ENCODE data around the gene DICER1.

Gene DICER1

DNA sequence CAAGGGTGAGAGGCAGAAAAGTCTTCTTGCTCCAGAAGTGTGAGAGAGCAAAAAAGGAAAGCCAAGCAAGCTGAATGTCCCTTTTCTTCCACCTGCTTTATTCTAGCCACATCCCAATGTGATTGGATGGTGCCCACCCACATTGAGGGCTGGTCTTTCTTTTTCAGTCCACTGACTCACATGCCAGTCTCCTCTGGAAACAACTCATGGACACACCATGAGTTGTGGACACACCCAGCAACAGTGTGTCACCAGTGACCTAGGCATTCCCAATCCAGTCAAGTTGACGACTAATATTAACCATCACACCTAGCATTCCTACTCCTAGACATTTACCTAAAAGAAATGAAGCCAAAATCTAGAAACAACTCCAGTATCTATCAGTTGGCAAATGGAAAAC, 7.2 kb upstream of the DICER1 start:
- TF ChIP-seq, protein P1, sequence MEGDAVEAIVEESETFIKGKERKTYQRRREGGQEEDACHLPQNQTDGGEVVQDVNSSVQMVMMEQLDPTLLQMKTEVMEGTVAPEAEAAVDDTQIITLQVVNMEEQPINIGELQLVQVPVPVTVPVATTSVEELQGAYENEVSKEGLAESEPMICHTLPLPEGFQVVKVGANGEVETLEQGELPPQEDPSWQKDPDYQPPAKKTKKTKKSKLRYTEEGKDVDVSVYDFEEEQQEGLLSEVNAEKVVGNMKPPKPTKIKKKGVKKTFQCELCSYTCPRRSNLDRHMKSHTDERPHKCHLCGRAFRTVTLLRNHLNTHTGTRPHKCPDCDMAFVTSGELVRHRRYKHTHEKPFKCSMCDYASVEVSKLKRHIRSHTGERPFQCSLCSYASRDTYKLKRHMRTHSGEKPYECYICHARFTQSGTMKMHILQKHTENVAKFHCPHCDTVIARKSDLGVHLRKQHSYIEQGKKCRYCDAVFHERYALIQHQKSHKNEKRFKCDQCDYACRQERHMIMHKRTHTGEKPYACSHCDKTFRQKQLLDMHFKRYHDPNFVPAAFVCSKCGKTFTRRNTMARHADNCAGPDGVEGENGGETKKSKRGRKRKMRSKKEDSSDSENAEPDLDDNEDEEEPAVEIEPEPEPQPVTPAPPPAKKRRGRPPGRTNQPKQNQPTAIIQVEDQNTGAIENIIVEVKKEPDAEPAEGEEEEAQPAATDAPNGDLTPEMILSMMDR (IDR thresholded peaks at IDR 0.05; ENCODE audit: low read depth, low read length, poor library complexity, severe bottlenecking) = no peak
- TF ChIP-seq EZH2phosphoT487 (IDR thresholded peaks at IDR 0.05; ENCODE audit: borderline replicate concordance, low read length) = no peak
- no peaks in the 10 kb centered on the region for H4K20me1 ChIP-seq (ENCODE audit: control insufficient read depth, insufficient read depth, low read depth, low read length)
- no peaks in the 10 kb centered on the region for H3K27me3 ChIP-seq (ENCODE audit: control insufficient read depth, low read length)
- H3K27ac ChIP-seq (ENCODE audit: low read depth, low read length) = no peak overlapping the region
- no peaks in the 10 kb centered on the region for H3K9me2 ChIP-seq (replicated peaks; ENCODE audit: control insufficient read depth, low read length)
- no peak overlapping the region for H3K4me3 ChIP-seq (ENCODE audit: low read length)
- H3K4me2 ChIP-seq (ENCODE audit: low read length) = no peak overlapping the region
- H3K4me1 ChIP-seq (ENCODE audit: control insufficient read depth, low read length) = no peaks in the 10 kb centered on the region
- no peaks in the 10 kb centered on the region for H3K9me3 ChIP-seq (ENCODE audit: control insufficient read depth, insufficient read depth, low read length)
- no peaks in the 10 kb centered on the region; the same call in 1 of the 2 replicates for H3F3A ChIP-seq (ENCODE audit: control insufficient read depth, insufficient read depth)
- H3K79me2 ChIP-seq (ENCODE audit: control insufficient read depth, low read length) = no peaks in the 10 kb centered on the region
- no peaks in the 10 kb centered on the region for H3K36me3 ChIP-seq (ENCODE audit: control insufficient read depth, low read length)

DNA sequence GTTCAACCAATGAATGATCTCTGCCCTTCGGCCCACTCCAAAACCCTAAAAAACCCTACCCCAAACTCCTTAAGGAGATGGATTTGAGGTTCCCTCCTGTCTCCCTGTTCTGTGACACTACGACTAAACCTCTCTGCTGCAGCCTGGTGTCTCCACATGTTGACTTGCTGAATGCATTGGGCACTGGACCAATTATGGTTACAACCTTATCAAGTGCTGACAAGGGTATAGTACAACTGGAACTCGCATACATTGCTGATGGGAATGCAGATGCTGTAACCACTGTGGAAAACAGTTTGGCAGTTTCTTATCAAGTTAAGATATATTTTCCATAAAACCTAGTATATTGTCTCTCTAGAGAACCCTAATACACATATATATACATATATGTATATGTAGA, 6.3 kb upstream of the DICER1 start:
- H3K4me3 ChIP-seq (ENCODE audit: low read length) = no peak overlapping the region
- H3K4me1 ChIP-seq (ENCODE audit: control insufficient read depth, low read length) = peaks cover 2% of the 10 kb centered on the region
- TF ChIP-seq, protein P1 (IDR thresholded peaks at IDR 0.05; ENCODE audit: low read depth, low read length, poor library complexity, severe bottlenecking) = no peak
- H3K79me2 ChIP-seq (ENCODE audit: control insufficient read depth, low read length) = no peaks in the 10 kb centered on the region
- no peaks in the 10 kb centered on the region for H3K27me3 ChIP-seq (ENCODE audit: control insufficient read depth, low read length)
- H3K4me2 ChIP-seq (ENCODE audit: low read length) = no peak overlapping the region
- no peaks in the 10 kb centered on the region for H4K20me1 ChIP-seq (ENCODE audit: control insufficient read depth, insufficient read depth, low read depth, low read length)
- no peaks in the 10 kb centered on the region; the same call in 1 of the 2 replicates for H3F3A ChIP-seq (ENCODE audit: control insufficient read depth, insufficient read depth)
- no peak overlapping the region for H3K27ac ChIP-seq (ENCODE audit: low read depth, low read length)
- no peaks in the 10 kb centered on the region for H3K9me3 ChIP-seq (ENCODE audit: control insufficient read depth, insufficient read depth, low read length)
- no peaks in the 10 kb centered on the region for H3K9me2 ChIP-seq (replicated peaks; ENCODE audit: control insufficient read depth, low read length)
- no peaks in the 10 kb centered on the region for H3K36me3 ChIP-seq (ENCODE audit: control insufficient read depth, low read length)

DNA sequence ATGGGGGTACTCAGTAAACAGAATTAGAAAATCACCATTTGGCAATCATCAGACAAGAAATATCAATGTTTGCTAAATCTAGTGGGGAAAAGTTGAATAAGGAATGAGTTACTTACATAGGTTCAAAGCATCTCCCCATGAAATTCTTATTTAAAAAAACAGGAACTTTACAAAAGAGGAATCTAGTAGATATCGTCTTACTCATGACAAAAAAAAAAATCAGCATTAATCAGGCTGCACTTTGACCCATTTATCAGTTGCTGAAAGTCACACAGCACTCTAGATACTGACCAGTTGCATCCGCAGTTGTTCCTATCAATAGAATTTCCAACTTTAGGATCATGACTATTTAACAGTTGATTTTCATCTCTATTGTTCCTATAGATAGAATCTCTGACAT, 5.8 kb upstream of the DICER1 start:
- TF ChIP-seq, protein P1 (IDR thresholded peaks at IDR 0.05; ENCODE audit: low read depth, low read length, poor library complexity, severe bottlenecking) = no peak
- no peak for TF ChIP-seq EZH2phosphoT487 (IDR thresholded peaks at IDR 0.05; ENCODE audit: borderline replicate concordance, low read length)
- no peaks in the 10 kb centered on the region for H3K27me3 ChIP-seq (ENCODE audit: control insufficient read depth, low read length)
- H4K20me1 ChIP-seq (ENCODE audit: control insufficient read depth, insufficient read depth, low read depth, low read length) = no peaks in the 10 kb centered on the region
- no peaks in the 10 kb centered on the region for H3K9me3 ChIP-seq (ENCODE audit: control insufficient read depth, insufficient read depth, low read length)
- no peaks in the 10 kb centered on the region for H3K9me2 ChIP-seq (replicated peaks; ENCODE audit: control insufficient read depth, low read length)
- H3K4me3 ChIP-seq (ENCODE audit: low read length) = no peak overlapping the region
- no peaks in the 10 kb centered on the region for H3K36me3 ChIP-seq (ENCODE audit: control insufficient read depth, low read length)
- no peaks in the 10 kb centered on the region for H3K79me2 ChIP-seq (ENCODE audit: control insufficient read depth, low read length)
- no peak overlapping the region for H3K27ac ChIP-seq (ENCODE audit: low read depth, low read length)
- peaks cover 7% of the 10 kb centered on the region for H3K4me1 ChIP-seq (ENCODE audit: control insufficient read depth, low read length)
- H3K4me2 ChIP-seq (ENCODE audit: low read length) = no peak overlapping the region
- H3F3A ChIP-seq (ENCODE audit: control insufficient read depth, insufficient read depth) = peaks cover 3% of the 10 kb centered on the region; the same call in 1 of the 2 replicates

DNA sequence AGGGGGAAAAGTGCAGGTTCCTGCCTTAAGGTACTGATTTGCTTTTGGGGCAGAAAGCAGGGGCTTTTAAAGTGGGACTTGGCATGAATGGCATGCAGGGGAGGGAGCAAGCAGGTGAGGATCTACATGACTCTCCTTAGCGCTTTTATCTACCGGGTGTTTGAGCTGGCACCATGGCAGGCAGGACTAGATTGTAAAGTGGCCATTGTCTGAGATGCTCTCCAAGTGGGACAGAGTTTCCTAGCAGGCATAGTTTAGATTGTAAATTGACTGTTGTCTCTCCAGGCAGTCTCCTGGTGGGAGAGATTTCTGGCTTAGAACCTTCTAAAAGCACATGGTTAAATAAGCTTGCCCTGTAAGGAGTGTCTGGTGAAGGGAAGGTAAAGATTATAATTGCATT, 5.3 kb upstream of the DICER1 start:
- Histone ChIP-seq H3K9me3 (ENCODE audit: control insufficient read depth, insufficient read depth, low read length) (no peaks in the 10 kb centered on the region), H3F3A (ENCODE audit: control insufficient read depth, insufficient read depth) (peaks cover 5% of the 10 kb centered on the region; the same call in 1 of the 2 replicates), H3K27me3 (ENCODE audit: control insufficient read depth, low read length) (no peaks in the 10 kb centered on the region), H3K4me2 (ENCODE audit: low read length) (no peak overlapping the region), H3K36me3 (ENCODE audit: control insufficient read depth, low read length) (no peaks in the 10 kb centered on the region), H4K20me1 (ENCODE audit: control insufficient read depth, insufficient read depth, low read depth, low read length) (no peaks in the 10 kb centered on the region), H3K27ac (ENCODE audit: low read depth, low read length) (no peak overlapping the region), H3K4me3 (ENCODE audit: low read length) (no peak overlapping the region), H3K9me2 (replicated peaks; ENCODE audit: control insufficient read depth, low read length) (no peaks in the 10 kb centered on the region), H3K4me1 (ENCODE audit: control insufficient read depth, low read length) (peaks cover 11% of the 10 kb centered on the region), H3K79me2 (ENCODE audit: control insufficient read depth, low read length) (no peaks in the 10 kb centered on the region)
- TF ChIP-seq EZH2phosphoT487 (IDR thresholded peaks at IDR 0.05; ENCODE audit: borderline replicate concordance, low read length) = no peak
- TF ChIP-seq, protein P1 (IDR thresholded peaks at IDR 0.05; ENCODE audit: low read depth, low read length, poor library complexity, severe bottlenecking) = no peak

All from DOHH2 (cell line).